Measurements from ENCODE around the gene PNMA6E.

Gene PNMA6E

DNA sequence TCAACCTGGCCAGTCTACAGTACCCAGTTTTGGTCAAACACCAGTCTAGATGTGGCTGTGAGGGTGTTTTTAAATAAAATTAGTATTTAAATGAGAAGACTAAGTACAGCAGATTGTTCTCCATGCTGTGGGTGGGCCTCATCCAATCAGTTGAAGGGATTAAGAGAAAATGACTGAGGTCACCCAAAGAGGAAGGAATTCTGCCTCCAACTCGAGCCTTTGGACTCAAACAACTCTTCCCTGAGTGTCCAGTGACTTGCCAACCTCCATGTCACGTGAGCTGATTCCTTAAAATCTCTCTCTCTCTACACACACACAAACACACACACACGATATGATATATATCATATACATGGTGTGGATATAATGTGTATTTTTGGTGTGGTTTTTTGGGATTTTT lies 34.7 kb upstream of the PNMA6E start:
- DNase-seq (ENCODE audit: low spot score): no peak

DNA sequence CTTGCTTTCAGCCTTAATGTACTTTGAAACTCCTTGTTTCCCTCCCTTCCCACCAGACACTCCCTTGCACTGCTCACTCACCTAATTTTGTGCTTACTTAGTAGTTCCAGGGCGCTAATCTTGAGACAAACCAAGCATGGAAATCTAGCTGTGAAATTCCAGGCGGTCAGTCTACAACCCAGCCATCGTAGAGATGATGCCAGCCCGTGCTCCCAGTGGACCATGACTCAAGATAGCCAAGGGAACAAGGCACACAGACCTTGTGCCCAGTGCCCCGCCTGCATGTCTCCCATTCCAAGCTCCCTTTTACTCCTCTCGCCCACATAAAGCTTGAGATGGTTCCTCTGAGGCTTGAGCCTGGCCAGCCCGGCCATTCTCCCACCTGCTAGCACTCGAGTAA lies 33.7 kb upstream of the PNMA6E start:
- DNase-seq (ENCODE audit: low spot score): no peak

DNA sequence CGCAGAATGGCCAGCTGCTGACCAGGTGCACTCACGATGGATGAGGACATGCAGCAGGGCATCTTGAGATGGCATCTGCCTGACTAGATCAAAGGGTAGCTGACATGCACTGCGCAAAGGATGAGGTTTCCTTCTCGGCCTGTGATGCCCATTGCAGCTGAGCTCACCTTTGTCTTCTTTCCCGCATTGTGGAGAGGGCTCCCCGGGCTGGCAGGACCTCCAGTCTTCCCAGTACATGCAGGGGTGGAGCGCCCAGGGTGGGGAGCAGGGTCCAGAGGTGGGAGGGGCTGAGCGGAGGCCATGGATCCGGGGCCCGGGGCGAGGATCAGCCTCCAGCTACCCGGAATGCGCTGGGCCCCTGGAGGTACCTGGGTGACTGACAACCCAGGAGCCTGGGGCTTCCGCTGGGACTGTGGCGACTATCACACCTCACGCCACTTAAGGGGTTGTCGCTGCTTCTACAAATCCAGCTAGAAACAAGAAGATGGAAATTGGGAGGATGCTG lies 32.7 kb upstream of the PNMA6E start:
- no peak for DNase-seq (ENCODE audit: low spot score)

DNA sequence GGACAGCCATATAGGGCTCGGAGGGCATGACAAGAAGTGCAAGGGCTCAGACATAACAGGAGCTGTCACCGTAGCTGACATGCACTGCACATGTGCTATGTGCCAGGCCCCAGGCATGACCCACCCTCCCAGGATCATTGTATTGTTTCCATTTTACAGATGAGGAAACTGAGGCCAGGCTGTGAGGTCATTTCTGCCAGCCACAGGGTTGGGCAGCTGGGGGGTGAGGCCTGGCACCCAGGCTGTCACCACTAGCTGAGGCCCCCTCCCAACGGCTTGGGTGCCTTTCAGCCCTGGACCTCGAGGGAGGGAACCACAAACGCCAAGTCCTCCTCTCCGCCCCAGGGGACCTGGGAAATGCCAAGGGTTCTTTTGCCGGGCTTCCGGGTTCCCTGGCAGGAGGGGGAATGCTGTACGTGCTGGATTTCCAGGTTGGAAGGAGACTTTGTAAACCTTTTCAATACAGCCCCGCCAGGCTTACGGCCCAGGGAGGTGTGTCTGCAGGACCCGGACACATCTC lies 32.1 kb upstream of the PNMA6E start:
- no peak for DNase-seq (ENCODE audit: low spot score)

DNA sequence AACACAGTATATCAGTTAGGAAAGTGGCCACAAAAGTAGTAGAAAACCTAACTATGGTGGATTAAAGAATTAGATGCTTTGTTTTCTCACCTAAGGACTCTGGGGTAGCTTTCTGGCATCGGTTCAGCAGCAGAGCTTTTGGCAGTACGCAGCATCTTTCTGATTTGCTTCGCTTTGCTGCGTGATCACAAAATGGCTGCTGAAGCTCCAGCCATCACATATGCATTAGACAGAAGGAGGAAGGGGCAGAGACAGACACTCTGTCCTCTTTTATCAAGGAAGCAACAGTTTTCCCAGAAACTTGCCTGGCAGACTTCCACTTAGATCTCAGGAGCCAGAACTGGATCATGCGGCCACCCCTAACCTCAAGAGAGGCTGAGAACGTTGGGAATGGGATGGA lies 29.6 kb upstream of the PNMA6E start:
- no peak for DNase-seq (ENCODE audit: low spot score)

DNA sequence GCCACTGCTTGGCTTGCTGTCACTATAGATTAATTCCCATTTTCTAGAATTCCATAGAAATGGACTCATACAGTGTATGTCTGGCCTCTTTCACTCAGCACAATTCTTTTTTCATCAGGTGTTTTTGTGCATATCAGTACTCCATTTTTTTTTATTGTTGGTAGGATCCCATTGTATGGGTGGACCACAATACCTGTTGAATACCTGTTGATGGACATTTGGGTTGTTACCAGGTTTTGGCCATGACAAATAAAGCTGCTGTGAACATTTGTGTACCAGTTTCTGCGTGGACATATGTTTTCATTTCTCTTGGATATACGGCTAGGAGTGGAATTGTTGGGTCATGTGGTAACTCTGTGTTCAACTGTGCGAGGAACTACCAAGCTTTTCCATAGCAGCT lies 25.1 kb upstream of the PNMA6E start:
- no peak for DNase-seq (ENCODE audit: low spot score)

DNA sequence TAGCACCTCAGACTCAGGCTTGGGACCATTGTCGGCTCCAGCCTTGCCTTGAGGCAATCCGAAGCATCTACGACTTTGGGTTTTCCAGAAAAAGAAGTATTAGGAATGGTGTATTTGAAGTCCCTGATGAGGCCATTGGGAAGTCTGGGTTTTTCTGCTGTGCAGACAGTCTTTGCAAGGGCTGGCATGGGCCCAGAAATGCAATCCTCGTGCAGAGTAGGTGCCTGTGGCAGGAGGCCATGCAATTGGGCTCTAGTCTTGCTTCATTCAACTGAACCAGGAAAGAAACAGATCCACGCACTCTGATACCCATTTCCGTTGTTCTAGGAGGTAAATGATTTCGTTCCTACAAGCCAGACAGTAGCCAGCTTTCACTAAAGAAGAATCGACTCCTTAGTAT lies 22.5 kb upstream of the PNMA6E start:
- DNase-seq (ENCODE audit: low spot score): no peak

DNA sequence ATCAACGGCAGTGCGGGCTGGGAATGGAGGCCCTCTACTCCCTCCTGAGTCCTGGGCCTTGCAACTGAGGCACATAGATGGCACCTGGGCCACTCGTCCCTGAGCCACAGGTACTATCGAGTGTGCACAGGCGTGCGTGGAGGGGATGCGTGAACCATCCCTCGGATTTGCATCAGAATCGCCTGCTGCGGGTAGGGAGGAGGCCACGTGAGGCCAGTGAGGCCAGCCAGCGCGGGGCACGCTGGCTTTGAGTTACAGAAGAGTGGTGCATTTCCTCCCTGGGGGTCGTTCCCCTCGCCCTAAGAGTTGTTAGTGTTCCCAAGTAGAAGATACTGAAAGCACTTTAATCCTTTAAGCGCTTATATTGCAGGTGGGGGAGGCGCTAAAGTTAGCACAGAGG lies 20.7 kb upstream of the PNMA6E start:
- no peak for DNase-seq (ENCODE audit: low spot score)

DNA sequence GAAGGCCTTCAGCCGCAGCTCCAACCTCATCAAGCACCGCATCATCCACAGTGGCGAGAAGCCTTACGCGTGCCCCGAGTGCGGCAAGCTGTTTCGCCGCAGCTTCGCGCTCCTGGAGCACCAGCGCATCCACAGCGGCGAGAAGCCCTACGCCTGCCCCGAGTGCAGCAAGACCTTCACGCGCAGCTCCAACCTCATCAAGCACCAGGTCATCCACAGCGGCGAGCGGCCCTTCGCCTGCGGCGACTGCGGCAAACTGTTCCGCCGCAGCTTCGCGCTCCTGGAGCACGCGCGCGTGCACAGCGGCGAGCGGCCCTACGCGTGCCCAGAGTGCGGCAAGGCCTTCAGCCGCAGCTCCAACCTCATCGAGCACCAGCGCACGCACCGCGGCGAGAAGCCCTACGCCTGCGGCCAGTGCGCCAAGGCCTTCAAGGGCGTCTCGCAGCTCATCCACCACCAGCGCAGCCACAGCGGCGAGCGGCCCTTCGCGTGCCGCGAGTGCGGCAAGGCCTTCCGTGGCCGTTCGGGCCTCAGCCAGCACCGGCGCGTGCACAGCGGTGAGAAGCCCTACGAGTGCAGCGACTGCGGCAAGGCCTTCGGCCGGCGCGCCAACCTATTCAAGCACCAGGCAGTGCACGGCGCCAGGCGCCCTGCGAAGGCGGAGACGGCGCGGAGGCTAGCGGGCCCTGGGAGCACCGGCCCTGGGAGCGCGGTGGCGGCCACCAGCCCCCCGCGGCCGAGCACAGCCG lies 19.9 kb upstream of the PNMA6E start:
- no peak for DNase-seq (ENCODE audit: low spot score)

DNA sequence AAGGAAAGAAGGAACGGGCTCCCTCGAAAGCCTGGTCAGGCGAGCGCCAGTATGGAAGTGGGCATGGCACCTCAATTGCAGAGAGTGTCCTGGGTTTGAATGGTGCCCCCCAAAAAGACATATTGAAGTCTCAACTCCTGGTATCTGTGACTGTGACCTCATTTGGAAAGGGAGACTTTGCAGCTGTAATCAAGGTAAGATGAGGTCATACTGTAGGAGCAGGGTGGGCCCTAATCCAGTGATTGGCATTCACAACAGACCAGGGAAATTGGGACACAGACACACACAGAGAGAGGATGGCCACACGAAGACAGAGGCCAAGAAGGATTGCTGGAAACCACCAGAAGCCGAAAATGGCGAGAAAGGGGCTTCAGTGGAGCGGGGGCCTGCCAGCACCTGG lies 16.5 kb upstream of the PNMA6E start:
- DNase-seq (ENCODE audit: low spot score): no peak

DNA sequence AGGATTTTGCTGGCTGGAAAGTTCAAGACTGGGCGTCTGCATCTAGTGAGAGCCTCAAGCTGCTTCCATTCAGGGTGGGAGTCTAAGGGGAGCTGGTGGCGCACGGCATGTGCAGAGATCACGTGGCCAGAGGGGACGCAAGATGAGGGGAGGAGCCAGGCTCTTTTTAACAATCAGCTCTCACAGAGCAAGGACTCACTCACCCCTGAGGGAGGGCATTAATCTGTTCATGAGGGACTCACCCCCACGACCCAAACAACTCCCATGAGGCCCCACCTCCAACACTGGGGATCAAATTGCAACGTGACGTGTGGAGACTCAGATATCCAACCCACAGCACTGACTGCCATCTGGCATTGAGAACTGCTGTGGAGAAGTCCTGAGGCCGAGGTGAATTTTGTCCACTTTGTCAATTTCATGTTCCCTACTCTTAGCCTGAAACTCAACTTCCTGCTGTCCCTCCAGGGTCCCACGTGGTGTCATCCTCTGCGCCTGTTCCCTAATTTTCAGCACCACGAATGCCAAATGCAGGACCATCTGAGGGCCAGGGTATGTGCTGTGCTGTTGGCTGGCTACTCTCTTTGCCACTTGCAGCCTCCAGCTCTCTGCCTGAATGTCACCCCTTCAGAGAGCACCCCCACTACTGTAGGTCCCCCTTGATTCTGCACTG lies 15.8 kb upstream of the PNMA6E start:
- no peak for DNase-seq (ENCODE audit: low spot score)

DNA sequence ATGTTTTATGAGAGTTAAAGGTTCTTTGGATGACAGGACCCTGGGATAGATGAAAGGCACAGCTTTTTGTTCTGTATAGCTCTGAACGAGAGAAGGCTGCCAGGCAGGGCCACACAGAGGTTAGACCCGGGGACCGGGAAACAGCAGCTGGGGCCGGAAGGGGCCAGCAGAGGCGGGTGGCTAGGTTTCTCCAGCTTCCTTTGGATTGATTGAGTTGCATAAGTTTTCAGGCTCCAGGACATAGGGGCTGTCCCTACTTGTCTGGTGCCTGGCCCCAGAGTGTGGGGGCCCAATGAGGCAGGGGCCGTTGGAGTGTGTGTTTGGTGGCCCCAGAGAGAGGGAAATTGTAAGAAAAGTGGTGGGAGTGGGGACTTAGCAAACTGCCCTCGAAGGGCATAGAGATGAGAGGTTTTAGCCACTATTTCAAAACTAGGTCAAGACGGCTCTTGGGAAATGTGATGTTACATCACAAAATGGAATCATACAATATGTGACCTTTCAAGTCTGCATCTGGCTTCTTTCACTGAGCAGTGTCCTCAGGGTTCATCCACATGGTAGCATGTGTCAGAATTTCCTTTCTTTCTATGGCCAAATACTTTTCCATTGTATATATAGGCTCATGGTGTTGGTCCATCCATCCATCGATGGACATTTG lies 13.8 kb upstream of the PNMA6E start:
- no peak for DNase-seq (ENCODE audit: low spot score)

DNA sequence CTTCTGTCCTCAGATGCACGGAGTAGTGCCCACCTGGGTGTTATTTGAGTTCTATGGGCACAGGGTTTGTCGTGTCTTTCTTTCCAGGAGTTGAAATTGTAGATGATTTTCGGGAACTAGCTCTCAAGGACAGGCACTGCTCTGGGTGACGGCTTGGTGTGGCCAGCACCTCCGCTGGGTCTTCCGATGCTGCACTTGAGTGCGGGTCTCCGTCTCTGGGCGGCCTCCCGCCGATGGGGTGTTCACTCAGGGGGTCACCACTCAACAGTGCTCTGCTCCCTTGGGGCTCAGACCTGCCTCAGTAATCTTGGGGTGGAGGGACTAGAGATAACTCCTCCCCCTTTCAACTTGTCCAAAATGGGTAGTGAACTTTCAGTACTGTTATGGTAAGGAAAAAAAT lies 12.6 kb upstream of the PNMA6E start:
- no peak for DNase-seq (ENCODE audit: low spot score)

DNA sequence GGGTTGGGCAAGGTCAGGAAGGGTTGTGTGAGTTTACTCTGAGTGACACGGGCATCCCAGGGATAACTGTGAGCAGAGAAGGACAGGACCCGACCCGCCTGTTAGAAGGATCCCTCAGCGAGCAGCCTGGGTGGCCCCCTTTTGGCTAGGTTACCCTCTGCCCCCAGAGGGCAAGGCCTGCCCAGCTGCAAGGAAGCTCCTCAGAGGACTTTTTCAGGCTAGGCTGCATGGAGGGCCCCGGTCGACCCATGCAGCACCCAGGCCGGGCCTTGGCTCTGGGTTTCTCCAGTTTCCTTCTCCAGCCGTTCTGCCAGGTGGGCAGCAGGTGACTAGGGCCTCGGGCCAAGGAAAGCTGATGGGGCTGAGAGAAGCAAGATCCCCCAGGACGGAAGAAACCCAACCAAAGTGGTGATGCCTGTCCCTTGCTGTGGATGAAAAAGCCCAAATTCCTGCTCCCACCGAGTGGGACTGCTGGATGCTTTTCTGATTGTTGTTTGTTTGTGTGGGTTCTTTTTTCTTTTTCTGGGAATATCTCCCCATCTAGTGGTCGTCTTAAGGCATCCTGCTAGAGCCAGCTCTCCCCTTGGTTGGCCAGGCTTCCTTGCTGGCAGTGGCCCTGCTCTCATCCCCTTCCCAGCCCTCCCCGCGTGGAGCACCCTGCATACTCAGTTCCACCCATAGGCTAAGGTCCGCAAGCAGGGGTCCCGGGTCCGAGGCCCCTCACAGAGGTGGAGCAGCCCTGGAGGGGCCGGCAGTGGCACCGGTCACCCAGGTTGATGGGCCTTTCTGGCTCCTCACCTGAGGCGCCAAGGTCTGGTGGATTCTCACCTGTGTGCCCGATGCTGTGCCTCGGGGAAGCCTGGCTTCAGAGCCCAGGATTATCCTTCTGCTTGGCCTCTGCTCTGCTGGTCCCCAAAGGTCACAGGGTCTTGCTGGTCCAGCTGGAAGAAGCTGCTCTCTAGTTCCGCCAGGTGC lies 11.9 kb upstream of the PNMA6E start:
- DNase-seq (ENCODE audit: low spot score): no peak

DNA sequence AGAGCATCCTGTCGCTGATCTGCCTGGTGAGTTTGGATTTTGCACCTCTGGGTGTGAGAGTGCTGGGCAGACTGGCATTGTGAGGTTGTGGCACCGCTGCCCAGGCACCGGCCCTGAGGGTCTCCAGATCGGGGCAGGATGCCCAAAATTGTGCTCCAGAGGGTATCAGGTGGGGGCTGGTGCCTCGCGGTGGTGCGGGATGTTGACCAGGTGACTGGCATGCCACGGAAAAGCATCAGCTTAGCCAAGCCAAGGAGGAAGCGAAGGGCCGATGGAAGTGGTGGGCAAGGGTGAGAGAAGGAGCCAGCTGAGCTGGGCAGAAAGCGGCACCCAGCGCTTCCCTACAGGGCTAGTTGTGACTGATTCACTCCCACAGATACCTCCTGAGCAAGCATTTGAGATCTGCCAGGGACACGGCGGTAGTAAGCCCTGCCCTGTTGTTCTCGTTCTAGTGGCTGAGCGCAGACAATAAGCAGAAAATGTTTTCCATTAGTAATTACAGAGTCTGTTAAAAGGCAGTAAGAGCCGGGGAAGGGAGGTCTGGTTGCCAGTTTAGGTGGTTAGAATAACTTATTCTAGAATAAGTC lies 10.9 kb upstream of the PNMA6E start:
- DNase-seq (ENCODE audit: low spot score): no peak

DNA sequence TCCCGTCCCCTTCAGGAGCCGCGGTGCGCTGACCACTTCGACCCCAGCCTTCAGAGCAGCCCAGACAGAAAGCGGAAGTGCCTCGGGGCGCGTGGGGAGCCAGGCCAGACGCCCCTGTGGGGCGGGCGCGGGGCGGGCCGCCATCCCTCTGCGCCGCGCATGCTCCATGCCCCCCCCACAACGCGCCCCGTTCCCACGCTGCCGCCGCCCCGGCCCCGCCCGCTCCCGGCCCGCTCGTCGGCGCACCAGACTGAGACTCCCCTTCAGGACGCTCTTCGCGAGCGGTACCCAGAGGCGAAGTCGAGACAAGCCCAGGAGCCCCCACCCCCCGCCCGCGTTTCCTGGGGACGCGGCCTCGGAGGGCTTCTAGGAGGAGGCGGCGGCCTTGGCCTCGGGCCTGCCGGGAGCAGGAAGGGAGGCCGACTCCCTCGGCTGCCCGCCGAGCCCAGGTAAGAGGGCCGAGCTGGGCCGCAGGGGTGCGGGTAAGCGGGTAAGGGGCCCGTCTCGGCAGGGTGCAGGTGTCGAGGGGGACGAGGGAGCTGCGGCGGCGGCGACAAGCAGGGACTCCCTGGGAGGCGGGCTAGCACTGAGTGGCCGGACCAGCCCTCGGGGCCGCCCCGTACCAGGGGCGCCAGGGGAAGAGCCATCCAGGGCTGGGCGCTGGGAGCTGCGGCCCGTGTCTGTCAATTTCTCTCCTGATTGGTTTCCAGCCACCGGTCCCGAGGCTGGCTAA lies 10.3 kb upstream of the PNMA6E start, which contains the start of gene ZFP92:
ZFP92 (plus strand) TSS at position 218 of the 733 bp plus-strand sequence. CDS start 6,851 bp downstream, outside the sequence.
- DNase-seq (ENCODE audit: low spot score): no peak

DNA sequence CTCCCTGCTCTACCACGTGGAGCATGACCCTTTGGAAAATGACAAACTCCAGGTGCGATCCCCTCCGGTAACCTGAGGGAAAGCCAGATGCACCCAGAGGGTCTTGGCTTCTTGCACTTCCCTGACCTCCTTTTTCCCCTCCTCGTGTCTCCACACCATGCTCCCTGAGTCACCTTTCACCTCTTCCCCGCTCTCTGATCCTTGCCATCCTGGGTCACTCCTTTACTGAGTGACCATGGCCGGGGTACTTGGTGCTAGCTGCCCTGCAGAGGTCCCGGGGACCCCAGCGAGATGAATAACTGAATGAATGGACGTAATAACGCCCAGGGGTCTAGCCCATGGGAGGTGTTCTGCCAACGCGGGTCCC lies 9.7 kb upstream of the PNMA6E start:
- no peak for DNase-seq (ENCODE audit: low spot score)

DNA sequence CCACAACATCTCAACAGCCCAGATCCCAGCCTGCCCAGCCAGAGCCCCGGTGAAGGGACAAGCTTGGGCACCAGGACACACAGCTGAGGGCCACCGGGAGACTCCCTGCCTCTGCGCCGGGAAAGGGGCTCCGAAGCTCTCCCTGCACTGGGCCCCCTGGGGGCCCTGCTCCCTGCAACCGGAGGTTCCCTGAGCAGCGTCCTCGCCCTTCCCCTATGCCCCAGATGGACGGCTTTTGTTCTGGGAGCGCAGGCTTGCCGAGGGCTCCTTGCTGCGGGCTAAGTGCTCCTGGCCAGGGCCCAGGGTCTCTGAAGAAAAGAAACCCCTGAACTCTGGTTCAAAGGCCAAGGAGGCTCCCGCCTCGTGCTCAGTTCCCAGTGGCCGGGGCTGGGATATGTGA lies 9.2 kb upstream of the PNMA6E start:
- DNase-seq (ENCODE audit: low spot score): no peak

DNA sequence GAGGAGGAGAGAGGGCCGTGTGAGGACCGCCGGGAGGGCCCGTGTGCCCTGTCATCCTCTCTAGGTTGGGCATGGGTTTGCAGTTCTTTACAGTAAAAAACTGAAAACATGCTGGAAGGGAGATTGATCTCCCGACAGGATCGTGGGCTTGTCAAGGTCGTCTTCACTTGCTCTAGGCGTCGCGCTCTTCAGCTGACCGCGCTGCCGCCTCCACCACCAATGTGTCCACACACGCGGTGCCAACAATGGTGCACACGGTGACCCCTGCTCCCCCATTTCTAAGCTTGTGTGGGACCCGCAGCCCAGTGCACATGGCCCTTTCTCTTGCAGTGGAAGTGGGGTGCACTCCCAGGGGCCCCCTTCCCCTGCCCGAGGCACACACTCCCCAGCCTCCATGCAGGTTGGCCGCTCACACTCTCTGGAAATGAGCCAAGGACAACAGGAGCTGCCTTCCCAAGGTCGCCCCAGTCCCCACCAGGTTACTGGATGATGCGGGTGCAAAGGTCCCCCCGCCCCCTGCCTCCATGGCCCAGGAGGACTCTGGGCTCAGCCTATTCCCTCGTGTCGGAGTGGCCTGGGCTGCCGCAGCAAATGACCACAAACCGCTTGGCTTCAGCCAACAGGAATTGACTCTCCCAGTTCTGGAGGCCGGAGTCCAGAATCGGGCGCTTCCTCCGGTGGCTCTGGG lies 8.4 kb upstream of the PNMA6E start:
- no peak for DNase-seq (ENCODE audit: low spot score)

DNA sequence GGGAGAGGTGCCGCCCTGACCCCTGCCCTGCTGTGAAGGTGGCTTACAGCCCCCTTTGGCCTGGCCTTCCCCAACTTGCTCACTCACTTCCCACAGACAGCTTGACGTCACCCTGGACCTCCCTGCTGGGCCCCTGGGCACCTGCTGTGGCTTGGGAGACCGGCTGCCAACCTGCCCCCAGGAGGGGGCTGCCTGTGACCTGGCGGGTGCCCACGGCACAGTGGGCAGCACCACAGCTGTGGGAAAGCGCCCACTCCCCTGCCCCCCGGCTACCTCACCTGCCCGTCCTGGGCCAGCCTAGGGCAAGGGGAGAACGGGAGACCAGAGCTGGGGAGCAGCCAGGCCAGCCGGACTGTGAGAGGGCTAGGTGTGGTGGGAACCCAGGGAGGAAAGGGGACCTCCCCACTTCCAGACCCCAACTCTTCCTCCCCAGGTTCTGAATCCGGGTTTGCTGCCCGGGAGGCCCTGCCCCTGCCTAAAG lies 7.8 kb upstream of the PNMA6E start:
- DNase-seq (ENCODE audit: low spot score): no peak

Data from putamen (tissue), 1 donor.